GM21381 (cell line): ENCODE results near the gene PSMB5.

Experiments used
- ATAC-seq: cut with Tn5 transposase; IDR thresholded peaks from one replicate; pipeline ENCODE4 v1.9.1; 2021; ENCODE audit warnings: mild to moderate bottlenecking, moderate library complexity; ENCODE audit not compliant: unreplicated experiment

The PSMB5 gene

GRCh38 chr14:23060536-23061260 lies 26.0 kb upstream of the PSMB5 start:
- no peak for ATAC-seq

GRCh38 chr14:23058654-23059504 lies 24.2 kb upstream of the PSMB5 start:
- ATAC-seq, result no peak

- peak; percentile 57 for ATAC-seq
Measured at GRCh38 chr14:23057757-23058653, 23.3 kb upstream of the PSMB5 start.

GRCh38 chr14:23056956-23057756 lies 22.5 kb upstream of the PSMB5 start, which contains the start of gene CDH24:
TSS of gene CDH24 (minus strand) at chr14:23057520. CDS start at chr14:23055733, 1,787 bp downstream.
- peak; percentile 43 for ATAC-seq

GRCh38 chr14:23056145-23056955 lies 21.6 kb upstream of the PSMB5 start:
- ATAC-seq, result peak; percentile 48

GRCh38 chr14:23055621-23056144 lies 21.0 kb upstream of the PSMB5 start:
- no peak for ATAC-seq

GRCh38 chr14:23055147-23055550 lies 20.4 kb upstream of the PSMB5 start:
- ATAC-seq, result no peak

GRCh38 chr14:23054000-23054811 lies 19.5 kb upstream of the PSMB5 start:
- ATAC-seq, result no peak

GRCh38 chr14:23053426-23053825 lies 18.7 kb upstream of the PSMB5 start:
- no peak for ATAC-seq

- ATAC-seq, result no peak
Measured at GRCh38 chr14:23052671-23053070, 18.0 kb upstream of the PSMB5 start.

- ATAC-seq, result no peak
Measured at GRCh38 chr14:23052182-23052623, 17.5 kb upstream of the PSMB5 start.

- no peak for ATAC-seq
Measured at GRCh38 chr14:23051141-23052057, 16.7 kb upstream of the PSMB5 start.

- ATAC-seq, result no peak
Measured at GRCh38 chr14:23049011-23049410, 14.3 kb upstream of the PSMB5 start.

- no peak for ATAC-seq
Measured at GRCh38 chr14:23047751-23048693, 13.3 kb upstream of the PSMB5 start.

GRCh38 chr14:23047034-23047634 lies 12.4 kb upstream of the PSMB5 start:
- no peak for ATAC-seq
